MM.1S (cell line): Measurements from ENCODE around the gene ARL2BP.

Experiments
- DNase-seq: peaks from one replicate; pipeline ENCODE4 v3.0.0-alpha.2; 2015
- H2AFZ ChIP-seq: fragments of 300-600 bp; sonication (generic); 2 replicates; pipeline ENCODE4 v1.6.0; 2016; ENCODE audit warnings: antibody characterized with exemption, low read length
- H3F3A ChIP-seq: fragments of 300-600 bp; sonication (generic); 2 replicates; pipeline ENCODE4 v1.6.1; 2016; ENCODE audit warnings: mild to moderate bottlenecking, antibody characterized with exemption, low read length, moderate library complexity, mixed read lengths; ENCODE audit not compliant: insufficient read depth
- H3K27ac ChIP-seq: fragments of 300-600 bp; sonication (generic); 2 replicates; pipeline ENCODE4 v1.5.1; 2016; ENCODE audit warnings: mild to moderate bottlenecking, low read length
- H3K27me3 ChIP-seq: fragments of 300-600 bp; sonication (generic); replicated peaks from 2 replicates; pipeline ENCODE4 v1.6.0; 2016; ENCODE audit warnings: low read length; ENCODE audit not compliant: insufficient read depth
- H3K36me3 ChIP-seq: fragments of 300-600 bp; sonication (generic); replicated peaks from 2 replicates; pipeline ENCODE4 v1.6.1; 2016; ENCODE audit warnings: mild to moderate bottlenecking, low read length, mixed read lengths; ENCODE audit not compliant: insufficient read depth
- H3K4me1 ChIP-seq: fragments of 300-600 bp; sonication (generic); 2 replicates; pipeline ENCODE4 v1.6.1; 2016; ENCODE audit warnings: low read length, mixed read lengths
- H3K4me2 ChIP-seq: fragments of 300-600 bp; sonication (generic); 2 replicates; pipeline ENCODE4 v1.6.0; 2016; ENCODE audit warnings: low read depth, low read length
- H3K4me3 ChIP-seq: fragments of 300-600 bp; sonication (generic); 2 replicates; pipeline ENCODE4 v1.5.1; 2016; ENCODE audit warnings: low read length, mixed read lengths
- H3K79me2 ChIP-seq: fragments of 300-600 bp; sonication (generic); 2 replicates; pipeline ENCODE4 v1.6.1; 2016; ENCODE audit warnings: mixed run types, low read length, mixed read lengths
- H3K9ac ChIP-seq: fragments of 300-600 bp; sonication (generic); 2 replicates; pipeline ENCODE4 v1.6.1; 2016; ENCODE audit warnings: low read length, mixed read lengths
- H3K9me2 ChIP-seq: fragments of 300-600 bp; sonication (generic); replicated peaks from 2 replicates; pipeline ENCODE4 v1.6.1; 2016; ENCODE audit warnings: mild to moderate bottlenecking, low read length, mixed read lengths; ENCODE audit not compliant: insufficient read depth
- H3K9me3 ChIP-seq: fragments of 300-600 bp; sonication (generic); replicated peaks from 2 replicates; pipeline ENCODE4 v1.6.1; 2016; ENCODE audit warnings: mild to moderate bottlenecking, low read length, mixed read lengths; ENCODE audit not compliant: insufficient read depth
- H4K20me1 ChIP-seq: fragments of 300-600 bp; sonication (generic); 2 replicates; pipeline ENCODE4 v1.6.1; 2016; ENCODE audit warnings: mild to moderate bottlenecking, low read length, moderate library complexity, mixed read lengths; ENCODE audit not compliant: insufficient read depth
- CTCF ChIP-seq: fragments of 300-600 bp; sonication (generic); IDR thresholded peaks from 2 replicates; pipeline ENCODE4 v1.5.1; 2016; ENCODE audit warnings: antibody characterized with exemption, low read length, mixed read lengths
- EZH2 ChIP-seq: fragments of 300-600 bp; sonication (generic); optimal IDR thresholded peaks from 2 replicates; pipeline ENCODE3; 2017; ENCODE audit warnings: low read depth, mild to moderate bottlenecking, antibody characterized with exemption, low read length, mixed read lengths
- EZH2phosphoT487 ChIP-seq: fragments of 300-600 bp; sonication (generic); IDR thresholded peaks from 2 replicates; pipeline ENCODE4 v1.6.1; 2018; ENCODE audit warnings: antibody characterized with exemption, low read length

Gene ARL2BP

GRCh38 chr16:57299009-57299718 lies 54.1 kb downstream of the ARL2BP start:
- H2AFZ ChIP-seq = peak overlapping the region; percentile 82
- DNase-seq = no peak
- peaks cover 15% of the 10 kb centered on the region for H3F3A ChIP-seq
- H3K9ac ChIP-seq = peak overlapping the region; percentile 71
- H3K27me3 ChIP-seq = no peaks in the 10 kb centered on the region
- H3K9me3 ChIP-seq = no peaks in the 10 kb centered on the region
- H3K9me2 ChIP-seq = no peaks in the 10 kb centered on the region
- H3K36me3 ChIP-seq = no peaks in the 10 kb centered on the region
- peak overlapping the region; percentile 73 for H3K4me3 ChIP-seq
- peak overlapping the region; percentile 84 for H3K27ac ChIP-seq
- H3K79me2 ChIP-seq = no peaks in the 10 kb centered on the region
- H3K4me2 ChIP-seq = peak overlapping the region; percentile 93
- peaks cover 10% of the 10 kb centered on the region for H3K4me1 ChIP-seq
- H4K20me1 ChIP-seq = no peaks in the 10 kb centered on the region
- TF ChIP-seq EZH2 (no peak), CTCF (peak; percentile 28; the same call in 1 of the 2 replicates)

GRCh38 chr16:57299719-57300386 lies 54.8 kb downstream of the ARL2BP start:
- TF ChIP-seq EZH2 = no peak
- no peak; the same call in 1 of the 2 replicates for TF ChIP-seq CTCF
- no peak for TF ChIP-seq EZH2phosphoT487
- peak overlapping the region; percentile 82 for H2AFZ ChIP-seq
- no peaks in the 10 kb centered on the region for H3K36me3 ChIP-seq
- H3K27ac ChIP-seq = peak overlapping the region; percentile 84
- no peaks in the 10 kb centered on the region for H3K27me3 ChIP-seq
- H3K9me2 ChIP-seq = no peaks in the 10 kb centered on the region
- peak overlapping the region; percentile 93 for H3K4me2 ChIP-seq
- peak overlapping the region; percentile 73 for H3K4me3 ChIP-seq
- H4K20me1 ChIP-seq = no peaks in the 10 kb centered on the region
- peaks cover 13% of the 10 kb centered on the region for H3K4me1 ChIP-seq
- no peaks in the 10 kb centered on the region for H3K9me3 ChIP-seq
- H3K79me2 ChIP-seq = no peaks in the 10 kb centered on the region
- peak; percentile 92 for DNase-seq
- H3K9ac ChIP-seq = peak overlapping the region; percentile 71
- peaks cover 15% of the 10 kb centered on the region for H3F3A ChIP-seq

- peaks cover 13% of the 10 kb centered on the region for H3K4me1 ChIP-seq
- H3K9me3 ChIP-seq = no peaks in the 10 kb centered on the region
- peak overlapping the region; percentile 71; the same call in 1 of the 2 replicates for H3K9ac ChIP-seq
- H3K27ac ChIP-seq = peak overlapping the region; percentile 84
- TF ChIP-seq EZH2phosphoT487 (no peak), CTCF (peak; percentile 94)
- H3K4me2 ChIP-seq = peak overlapping the region; percentile 93
- DNase-seq = peak; percentile 99
- peak overlapping the region; percentile 73 for H3K4me3 ChIP-seq
- no peaks in the 10 kb centered on the region for H4K20me1 ChIP-seq
- H3K36me3 ChIP-seq = no peaks in the 10 kb centered on the region
- no peaks in the 10 kb centered on the region for H3K79me2 ChIP-seq
- peak overlapping the region; percentile 76 for H2AFZ ChIP-seq
- H3K27me3 ChIP-seq = no peaks in the 10 kb centered on the region
- H3K9me2 ChIP-seq = no peaks in the 10 kb centered on the region
- H3F3A ChIP-seq = peaks cover 15% of the 10 kb centered on the region
These were observed 55.5 kb downstream of the ARL2BP start for GRCh38 chr16:57300387-57301125.
